GM19324 (cell line): ENCODE data around the gene HSPB6.
"Not testable (repeated sequence)": the region's sequence is repeated elsewhere in the genome, so short reads cannot be mapped to it uniquely, and the experiment has no call there.

Experiments
- ATAC-seq: cut with Tn5 transposase; IDR thresholded peaks from one replicate; pipeline ENCODE4 v1.9.1; 2021; ENCODE audit warnings: mild to moderate bottlenecking, moderate library complexity; ENCODE audit not compliant: unreplicated experiment, low FRiP score

The HSPB6 gene

DNA sequence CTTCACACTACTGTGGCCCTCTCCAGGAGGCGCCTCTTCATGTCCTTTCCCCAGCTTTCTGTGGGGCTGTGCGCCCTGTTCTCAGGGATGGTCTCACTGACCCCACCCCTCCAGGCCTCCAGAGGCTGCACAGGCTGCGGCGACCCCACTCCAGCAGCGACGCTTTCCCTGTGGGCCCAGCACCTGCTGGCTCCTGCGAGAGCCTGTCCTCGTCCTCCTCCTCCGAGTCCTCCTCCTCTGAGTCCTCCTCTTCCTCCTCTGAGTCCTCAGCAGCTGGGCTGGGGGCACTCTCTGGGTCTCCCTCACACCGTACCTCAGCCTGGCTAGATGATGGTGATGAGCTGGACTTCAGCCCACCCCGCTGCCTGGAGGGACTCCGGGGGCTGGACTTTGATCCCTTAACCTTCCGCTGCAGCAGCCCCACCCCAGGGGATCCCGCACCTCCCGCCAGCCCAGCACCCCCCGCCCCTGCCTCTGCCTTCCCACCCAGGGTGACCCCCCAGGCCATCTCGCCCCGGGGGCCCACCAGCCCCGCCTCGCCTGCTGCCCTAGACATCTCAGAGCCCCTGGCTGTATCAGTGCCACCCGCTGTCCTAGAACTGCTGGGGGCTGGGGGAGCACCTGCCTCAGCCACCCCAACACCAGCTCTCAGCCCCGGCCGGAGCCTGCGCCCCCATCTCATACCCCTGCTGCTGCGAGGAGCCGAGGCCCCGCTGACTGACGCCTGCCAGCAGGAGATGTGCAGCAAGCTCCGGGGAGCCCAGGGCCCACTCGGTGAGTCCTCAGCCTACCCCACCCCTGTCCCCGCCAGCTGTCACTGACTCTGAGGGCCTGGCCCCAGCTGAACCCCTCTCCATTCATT lies 29.7 kb upstream of the HSPB6 start:
- no peak for ATAC-seq

DNA sequence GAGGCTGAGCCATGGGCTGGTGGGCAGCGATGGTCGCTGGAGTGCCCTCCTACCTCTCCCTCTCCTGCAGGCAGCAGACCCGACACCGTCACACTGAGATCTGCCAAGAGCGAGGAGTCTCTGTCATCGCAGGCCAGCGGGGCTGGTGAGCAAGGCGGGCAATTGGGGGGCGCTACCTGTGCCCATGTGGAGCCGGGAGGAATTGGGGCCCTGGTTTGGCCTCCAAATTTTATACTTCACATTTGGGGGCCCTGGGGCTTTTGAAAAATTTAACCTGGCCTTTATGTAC lies 28.5 kb upstream of the HSPB6 start:
- ATAC-seq = no peak

DNA sequence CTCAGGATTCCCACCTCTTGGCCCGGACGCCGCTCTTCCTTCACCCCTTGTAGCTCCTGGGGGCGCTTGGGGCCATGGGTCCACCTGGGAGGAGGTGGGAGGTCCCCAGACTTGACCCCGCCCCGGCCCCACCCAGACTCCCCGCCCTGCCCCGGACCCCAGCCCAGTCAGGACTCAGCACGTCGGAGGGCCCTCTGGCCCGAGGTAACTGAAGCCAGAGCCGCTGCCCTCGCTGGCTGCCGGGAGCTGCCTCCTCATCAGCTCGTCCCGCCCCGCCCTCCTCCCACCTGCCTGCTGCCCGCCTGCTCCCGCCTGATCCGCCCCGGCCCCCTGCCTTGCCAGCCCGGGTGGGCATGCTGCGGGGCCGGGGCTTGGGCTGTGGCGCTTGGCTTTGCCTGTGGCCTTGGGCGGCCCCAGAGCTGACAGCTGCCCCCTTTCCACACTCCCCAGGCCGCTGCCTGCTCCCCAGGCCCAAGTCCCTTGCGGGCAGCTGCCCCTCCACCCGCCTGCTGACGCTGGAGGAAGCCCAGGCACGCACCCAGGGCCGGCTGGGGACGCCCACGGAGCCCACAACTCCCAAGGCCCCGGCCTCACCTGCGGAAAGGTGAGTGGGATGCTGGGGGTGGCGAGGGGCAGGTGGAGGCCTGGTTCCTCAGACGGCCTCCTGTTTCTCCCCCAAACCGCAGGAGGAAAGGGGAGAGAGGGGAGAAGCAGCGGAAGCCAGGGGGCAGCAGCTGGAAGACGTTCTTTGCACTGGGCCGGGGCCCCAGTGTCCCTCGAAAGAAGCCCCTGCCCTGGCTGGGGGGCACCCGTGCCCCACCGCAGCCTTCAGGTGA lies 27.9 kb upstream of the HSPB6 start:
- no peak for ATAC-seq

DNA sequence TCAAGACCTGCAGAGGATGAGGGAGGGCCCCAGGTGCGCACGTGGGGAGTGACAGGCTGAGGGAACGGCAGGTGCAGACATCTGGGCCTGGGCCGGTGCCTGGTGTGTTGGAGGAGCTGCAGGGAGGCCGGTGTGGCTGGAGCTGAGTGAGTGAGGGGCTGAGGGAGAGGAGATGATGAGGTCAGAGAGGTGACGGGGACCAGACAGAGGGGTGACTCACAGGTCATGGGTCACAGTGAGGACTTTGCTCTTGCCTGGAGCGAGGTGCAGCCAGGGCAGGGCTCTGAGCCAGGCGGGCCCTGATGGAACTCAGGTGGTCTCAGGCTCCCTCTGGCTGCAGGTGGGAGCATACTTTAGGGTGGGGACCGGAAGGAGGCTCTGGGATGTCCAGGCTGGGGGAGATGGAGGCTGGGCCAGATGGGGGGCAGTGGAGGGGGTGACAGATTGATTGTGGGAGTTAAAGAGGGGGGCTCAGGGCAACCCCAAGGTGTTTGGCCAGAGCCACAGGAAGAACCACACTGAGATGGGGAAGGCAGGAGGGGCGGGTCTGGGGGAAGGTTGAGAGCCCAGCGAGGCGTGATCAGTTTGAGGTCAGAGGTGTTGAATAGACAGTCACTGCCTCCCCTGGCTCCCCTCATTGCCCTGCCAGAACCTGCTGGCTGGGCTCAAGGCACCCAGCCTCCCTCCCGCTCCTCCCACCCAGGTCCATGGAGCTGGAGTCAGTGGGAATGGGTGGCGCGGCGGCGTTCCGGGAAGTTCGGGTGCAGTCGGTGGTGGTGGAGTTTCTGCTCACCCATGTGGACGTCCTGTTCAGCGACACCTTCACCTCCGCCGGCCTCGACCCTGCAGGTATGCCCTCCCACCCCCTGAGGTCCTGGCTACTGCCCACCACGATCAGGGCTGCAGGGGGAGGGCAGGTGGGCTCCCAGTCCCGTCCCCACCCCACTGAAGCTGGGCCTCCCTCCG lies 26.9 kb upstream of the HSPB6 start:
- no peak for ATAC-seq

DNA sequence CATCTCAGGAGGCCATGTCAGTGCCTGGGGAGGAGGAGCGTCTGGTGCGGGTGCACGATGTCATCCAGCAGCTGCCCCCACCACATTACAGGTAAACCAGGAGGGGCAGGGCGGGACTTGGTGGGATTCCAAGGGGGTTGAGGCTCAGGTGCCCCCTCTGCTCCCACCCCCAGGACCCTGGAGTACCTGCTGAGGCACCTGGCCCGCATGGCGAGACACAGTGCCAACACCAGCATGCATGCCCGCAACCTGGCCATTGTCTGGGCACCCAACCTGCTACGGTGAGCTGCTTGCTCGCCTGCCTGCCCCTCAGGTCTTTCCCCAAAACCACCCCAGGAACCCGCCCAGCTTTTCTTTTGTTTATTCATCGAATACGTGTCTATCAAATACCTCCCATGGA lies 25.8 kb upstream of the HSPB6 start:
- no peak for ATAC-seq

DNA sequence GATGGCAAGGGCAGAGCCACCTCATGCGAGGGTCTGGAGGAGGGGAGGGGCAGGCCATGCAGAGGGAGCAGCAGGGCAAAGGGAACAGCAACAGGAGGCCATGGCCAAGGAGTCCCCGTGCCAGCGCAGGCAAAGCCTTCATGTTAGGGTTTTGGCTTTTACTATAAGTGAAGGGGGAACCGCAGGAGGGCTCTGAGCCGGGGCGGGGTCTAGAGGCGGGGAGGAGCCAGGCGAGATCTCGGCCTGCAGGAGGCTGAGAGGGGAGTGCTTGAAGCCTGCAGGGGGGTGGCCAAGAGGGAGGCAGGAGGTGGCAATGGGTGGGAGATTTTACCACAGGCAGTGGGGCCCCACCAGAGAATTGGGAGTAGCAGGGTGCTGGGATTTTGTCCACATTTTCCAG lies 24.8 kb upstream of the HSPB6 start:
- no peak for ATAC-seq

DNA sequence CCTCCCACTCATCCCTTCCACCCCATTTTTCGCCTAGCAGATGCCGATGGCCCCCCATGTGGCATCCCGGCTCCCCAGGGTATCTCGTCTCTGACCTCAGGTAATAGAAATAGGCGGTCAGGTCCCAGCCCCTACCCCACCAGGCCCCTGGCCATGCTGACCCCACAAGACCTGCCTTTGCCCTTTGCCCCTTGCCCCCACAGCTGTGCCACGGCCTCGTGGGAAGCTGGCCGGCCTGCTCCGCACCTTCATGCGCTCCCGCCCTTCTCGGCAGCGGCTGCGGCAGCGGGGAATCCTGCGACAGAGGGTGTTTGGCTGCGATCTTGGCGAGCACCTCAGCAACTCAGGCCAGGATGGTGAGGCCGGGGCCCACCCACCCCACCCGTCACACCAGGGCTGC lies 23.9 kb upstream of the HSPB6 start:
- ATAC-seq = no peak

DNA sequence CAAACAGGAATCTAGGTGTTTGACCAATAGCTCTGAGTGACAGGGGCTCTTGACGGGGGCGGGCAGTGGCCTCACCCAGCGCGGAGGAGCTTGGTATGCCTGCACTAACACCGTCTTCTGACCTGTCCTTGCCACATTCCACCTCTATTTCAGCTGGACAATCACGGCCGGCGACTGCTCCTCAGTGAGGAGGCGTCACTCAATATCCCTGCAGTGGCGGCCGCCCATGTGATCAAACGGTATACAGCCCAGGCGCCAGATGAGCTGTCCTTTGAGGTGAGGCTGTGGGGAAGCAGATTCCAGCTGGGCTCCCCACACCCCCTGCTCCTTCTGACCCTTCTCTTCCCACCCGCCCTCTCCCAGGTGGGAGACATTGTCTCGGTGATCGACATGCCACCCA lies 23.2 kb upstream of the HSPB6 start:
- ATAC-seq = no peak

DNA sequence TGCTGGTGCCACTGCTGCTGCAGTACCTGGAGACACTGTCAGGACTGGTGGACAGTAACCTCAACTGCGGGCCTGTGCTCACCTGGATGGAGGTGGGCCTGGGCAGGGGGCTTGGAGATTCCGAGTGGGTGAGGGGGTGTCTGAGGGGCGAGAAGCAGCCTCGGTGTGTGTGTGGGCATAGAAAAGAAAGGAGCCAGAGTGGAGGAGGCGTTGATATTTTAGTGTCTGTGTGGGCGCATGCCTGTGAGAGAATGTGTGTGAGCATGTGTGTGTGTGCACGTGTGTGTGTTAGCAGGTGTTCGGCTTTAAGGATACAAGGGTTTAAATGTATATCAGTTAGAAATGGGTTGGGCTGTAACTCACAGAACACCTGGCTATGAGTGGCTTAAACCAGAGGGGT lies 22.2 kb upstream of the HSPB6 start:
- no peak for ATAC-seq

DNA sequence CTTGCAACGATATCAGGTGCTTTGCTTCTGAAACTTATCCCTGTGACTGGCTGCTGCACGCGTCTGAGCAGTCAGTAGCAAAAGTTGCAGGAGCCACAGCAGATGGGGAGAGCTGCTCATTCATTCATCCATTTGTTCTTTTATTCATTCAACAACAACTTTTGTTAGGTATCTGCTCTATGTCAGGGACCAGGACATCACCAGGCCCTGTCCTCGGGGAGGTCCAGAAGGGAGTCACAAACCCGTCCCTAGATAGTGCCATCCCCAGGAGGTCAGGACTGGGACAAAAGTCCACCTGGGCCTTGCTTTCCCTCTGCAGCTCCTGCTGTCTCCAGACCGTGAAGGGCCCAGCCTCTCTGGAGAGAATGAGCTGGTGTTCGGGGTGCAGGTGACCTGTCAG lies 21.1 kb upstream of the HSPB6 start:
- ATAC-seq = no peak

DNA sequence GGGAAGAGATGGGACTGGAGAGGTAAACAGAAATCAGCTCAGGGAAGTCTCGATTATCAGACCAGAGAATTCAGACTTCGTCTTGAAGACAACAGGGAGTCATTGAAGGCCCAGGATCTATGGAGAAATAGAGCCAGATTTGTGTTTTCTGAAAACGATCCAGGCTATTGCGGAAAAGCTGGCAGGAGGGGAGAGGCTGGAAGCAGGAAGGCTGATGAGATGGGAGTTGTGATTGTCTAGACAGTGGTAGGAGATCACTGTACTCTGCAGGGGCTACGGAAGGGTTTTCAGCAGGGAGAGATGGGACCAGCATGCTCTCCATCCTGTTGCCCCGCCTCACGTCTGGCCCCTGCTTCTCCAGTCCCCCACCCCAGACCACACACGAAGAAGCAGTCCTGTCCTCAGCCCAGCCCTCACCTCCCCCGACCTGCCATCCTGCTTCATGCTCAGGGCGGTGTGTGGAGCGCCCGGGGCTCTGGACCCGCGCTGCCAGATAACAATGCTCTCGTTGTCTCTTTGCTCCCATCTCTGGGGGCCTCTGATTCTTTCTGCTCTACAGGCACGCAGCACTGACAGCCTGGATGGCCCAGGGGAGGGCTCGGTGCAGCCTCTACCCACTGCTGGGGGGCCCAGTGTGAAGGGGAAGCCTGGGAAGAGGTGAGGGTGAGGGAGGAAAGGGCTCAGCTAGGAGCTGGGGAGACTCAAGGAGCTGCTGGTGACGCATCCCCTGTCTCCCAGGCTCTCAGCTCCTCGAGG lies 20.4 kb upstream of the HSPB6 start:
- no peak for ATAC-seq

DNA sequence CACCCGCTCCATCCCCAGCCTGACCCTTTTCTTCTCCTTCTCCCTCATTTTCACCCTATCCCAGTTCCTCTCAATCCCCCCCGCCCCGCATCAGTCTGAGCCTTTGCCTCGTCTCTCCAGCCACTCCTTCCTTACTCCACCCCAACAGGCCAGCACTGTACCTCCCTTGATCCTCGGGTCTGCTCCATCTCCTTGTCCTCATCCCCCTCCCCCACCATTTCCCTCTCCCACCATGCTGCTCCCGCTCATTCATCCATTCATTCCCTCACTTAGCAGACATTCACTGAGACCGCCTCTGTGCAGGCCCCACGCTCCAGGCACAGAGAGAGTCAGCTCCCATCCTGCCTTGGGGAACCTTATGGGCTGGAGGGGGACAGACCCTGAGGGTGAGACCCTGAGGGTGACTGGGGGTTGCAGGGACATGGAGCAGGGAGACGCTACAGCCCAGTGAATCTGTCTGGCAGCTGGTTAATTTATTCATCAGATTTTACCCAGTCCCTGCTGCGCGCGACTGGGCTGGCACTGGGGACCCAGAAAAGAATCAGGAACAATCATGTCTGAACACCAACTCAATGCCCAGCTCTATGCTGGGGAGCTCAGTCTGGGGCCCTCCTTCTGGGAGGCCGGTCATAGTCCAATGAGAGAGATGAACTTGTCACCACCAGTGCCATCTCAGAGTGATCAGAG lies 19.4 kb upstream of the HSPB6 start:
- ATAC-seq = no peak

DNA sequence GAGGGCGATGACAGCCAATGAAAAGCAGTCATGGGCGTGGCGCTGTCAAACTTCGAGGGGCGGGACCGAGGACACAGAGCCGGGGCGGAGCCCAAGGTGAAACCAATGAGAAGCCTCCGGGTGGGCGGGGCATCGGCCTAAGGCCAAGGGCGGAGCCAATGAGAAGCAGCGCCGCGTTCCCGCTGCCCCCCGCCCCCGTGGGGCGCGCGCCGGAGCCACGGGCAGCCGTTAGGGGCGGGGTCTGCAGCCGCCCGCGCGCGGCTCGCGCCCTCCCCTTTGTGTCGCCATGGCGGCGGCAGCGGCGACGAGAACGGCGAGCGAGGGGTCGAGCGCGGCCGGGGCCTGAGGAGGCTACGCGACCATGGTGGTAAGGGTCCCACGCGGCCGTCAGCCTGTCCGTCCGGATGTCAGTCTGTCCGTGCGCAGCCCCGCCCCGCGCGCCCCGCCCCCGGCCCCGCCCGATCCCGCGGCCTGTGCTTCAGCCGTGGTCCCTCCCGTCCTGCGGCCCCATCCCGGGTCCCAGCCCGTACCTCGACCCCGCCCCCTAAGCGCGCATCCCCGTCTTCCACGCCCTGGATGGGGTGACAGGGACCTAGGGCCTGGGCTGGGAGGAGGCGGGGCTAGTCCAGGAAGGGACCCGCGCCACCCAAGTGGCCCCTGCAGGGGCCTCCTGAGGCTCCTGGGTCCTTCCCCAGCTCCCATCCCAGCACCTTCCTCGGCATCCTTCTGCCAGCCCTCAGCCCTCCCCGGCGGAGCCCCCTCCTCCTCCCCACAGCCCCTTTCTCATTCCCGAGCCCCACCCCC lies 18.7 kb upstream of the HSPB6 start, which contains the start of gene ARHGAP33:
Gene ARHGAP33 (plus strand): TSS at position 267 of the 804 bp plus-strand sequence. CDS start 95 bp downstream, at position 362.
- peak; percentile 97 for ATAC-seq

DNA sequence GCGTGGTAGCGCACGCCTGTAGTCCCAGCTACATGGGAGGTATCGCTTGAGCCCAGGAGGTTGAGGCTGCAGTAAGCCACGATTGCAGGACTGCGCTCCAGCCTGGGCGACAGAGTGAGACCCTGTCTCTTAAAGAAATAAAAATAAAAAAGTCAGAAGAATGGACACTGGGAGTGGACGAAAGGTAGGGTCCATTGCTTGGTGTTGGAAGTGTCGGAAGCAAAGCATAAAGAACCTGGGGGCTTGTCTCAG lies 18.1 kb upstream of the HSPB6 start:
- no peak for ATAC-seq

DNA sequence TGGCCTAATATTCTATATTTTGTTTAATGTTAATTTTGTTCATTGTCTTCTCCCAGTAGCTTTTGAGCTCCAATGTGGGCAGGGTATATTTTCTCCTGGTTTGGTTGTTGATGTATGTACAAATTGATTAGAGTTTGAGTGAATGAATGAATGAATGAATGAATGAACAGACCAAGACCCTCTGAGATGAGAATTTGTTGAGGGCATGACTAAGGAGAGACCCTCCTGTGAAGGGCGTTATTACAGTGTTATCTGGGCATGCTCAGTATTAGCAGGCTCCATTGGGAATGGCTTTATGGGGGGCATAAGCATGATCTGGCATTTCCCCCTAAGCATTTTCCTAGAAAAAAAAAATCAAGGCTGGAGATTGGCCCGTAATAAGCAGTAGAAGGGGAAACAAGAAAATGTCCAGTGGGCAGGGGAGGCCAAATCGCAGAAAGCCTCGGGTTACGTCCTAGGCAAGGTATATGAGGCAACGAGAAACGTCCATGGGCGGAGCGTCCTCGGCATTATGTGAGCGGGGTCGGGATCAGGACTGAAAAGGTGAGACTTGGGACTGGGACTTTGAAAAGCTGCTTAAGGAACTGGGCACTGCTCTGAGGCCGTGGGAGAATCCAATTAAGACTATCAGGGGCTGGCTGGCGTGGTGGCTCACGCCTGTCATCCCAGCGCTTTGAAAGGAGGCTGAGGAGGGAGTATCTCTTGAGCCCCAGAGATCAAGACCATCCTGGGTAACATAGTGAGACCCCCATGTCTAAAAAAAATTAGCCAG lies 17.6 kb upstream of the HSPB6 start:
- no peak for ATAC-seq

DNA sequence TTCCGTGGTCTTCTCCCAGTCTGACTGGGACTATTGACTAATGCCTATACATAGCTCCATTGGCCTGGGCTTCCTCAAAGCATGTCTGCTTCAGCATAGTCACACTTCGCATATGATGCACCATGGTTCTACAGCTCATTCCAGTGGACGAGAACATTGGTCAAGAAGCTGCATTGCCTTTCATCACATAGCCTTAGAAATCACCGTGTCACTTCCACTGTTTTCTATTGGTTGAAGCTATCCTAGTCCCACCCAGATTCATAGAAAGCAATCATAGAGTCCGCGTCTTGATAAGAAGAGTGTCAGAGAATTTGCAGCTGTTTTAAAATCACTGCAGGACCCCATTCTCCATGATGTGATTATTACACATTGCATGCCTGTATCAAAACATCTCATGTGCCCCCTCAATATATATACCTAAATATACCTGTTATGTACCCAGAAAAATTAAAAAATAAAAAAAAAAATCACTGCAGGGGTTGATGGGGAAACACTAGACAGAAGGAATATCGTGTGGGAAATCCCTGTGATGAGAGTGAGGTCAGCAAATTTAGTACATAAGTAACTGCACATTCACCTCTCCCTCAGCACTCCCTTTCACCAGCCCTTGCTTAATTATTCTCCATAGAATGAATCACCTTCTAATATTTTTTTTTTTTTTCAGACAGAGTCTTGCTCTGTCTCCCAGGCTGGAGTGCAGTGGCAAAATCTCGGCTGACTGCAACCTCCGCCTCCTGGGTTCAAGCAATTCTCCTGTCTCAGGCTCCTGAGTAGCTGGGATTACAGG lies 16.4 kb upstream of the HSPB6 start:
- no peak for ATAC-seq

DNA sequence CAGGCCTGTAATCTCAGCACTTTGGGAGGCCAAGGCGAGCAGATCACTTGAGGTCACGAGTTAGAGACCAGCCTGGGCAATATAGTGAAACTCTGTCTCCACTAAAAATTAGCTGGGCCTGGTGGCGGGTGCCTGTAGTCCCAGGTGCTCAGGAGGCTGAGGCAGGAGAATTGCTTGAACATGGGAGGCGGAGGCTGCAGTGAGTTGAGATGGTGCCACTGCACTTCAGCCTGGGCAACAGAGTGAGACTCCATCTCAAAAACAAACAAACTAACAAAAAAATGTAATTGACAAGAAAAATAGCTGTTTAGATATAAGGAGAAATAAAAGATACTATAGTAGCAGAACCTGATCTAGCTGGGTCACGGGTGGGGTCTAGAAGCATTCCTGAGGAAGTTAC lies 15.5 kb upstream of the HSPB6 start:
- ATAC-seq = not testable (repeated sequence)

DNA sequence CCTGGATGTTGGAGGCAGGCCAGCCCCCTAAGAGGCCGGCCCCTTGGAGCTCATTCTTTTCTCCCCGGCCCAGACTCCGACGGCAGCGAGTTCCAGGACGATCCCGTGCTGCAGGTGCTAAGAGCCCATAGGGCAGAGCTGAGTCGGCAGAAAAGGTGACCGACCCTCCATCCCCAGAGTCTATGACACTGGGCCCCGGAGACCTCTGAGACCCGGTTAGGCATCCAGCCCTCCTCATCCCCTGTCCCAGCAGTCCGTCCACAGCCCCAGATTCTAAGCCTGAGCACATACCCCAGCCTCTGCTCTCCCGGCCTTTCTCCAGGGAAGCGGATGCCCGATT lies 11.2 kb upstream of the HSPB6 start:
- no peak for ATAC-seq
